Adrenal gland (tissue), 12 donors: Measurements from ENCODE around the gene ZNF148. TPM values are rescaled to one million over a fixed set of nuclear protein-coding genes. Genes with fewer than 3 reads are reported as not detected.
"Not testable (repeated sequence)": the region's sequence is repeated elsewhere in the genome, so short reads cannot be mapped to it uniquely, and the experiment has no call there.

Experiments used
- DNase-seq, 7 donors: peaks; one replicate each; pipeline ENCODE4 v3.0.0-alpha.2; 2019 to 2020
- H3K27ac ChIP-seq, 5 donors: fragments of 200-600 bp; sonication (generic) in 4 of 5; 1 replicate in 3 of 5; 2 replicates in 2 of 5; pipeline versions ENCODE4 v1.5.1 to v1.8.0; 2016 to 2020; ENCODE audit warnings: mild to moderate bottlenecking in 1 of 5
- H3K27me3 ChIP-seq: fragments of 200-600 bp; 2 replicates; pipeline ENCODE4 v1.8.0; 2021
- H3K36me3 ChIP-seq, 2 donors: fragments of 200-600 bp; replicated peaks in 1 of 2; 1 replicate in 1 of 2; 2 replicates in 1 of 2; pipeline versions ENCODE4 v1.5.1 to v1.8.0; 2018 to 2022
- H3K4me1 ChIP-seq, 2 donors: fragments of 200-600 bp; replicated peaks in 1 of 2; 1 replicate in 1 of 2; 2 replicates in 1 of 2; pipeline versions ENCODE4 v1.5.1 to v1.8.0; 2018 to 2021
- H3K4me3 ChIP-seq, 4 donors: fragments of 200-600 bp; sonication (generic) in 3 of 4; one replicate each; pipeline ENCODE4 v1.5.1; 2016 to 2018
- H3K9me3 ChIP-seq, 3 donors: fragments of 200-600 bp; sonication (generic) in 1 of 3; replicated peaks in 1 of 3; 1 replicate in 2 of 3; 2 replicates in 1 of 3; pipeline versions ENCODE4 v1.5.1 to v1.8.0; 2016 to 2021
- POLR2A ChIP-seq, 2 donors: fragments of 450-650 bp; IDR thresholded peaks; one replicate each; pipeline ENCODE4 v1.6.1; 2017; ENCODE audit warnings: antibody characterized with exemption in 2 of 2, mild to moderate bottlenecking in 2 of 2, moderate library complexity in 1 of 2
- WGBS, 4 donors: extraction: QIAGEN DNeasy Blood & Tissue Kit in 2 of 4; methylation state at CpG; one replicate each; pipeline versions ENCODE4 v1.1.5 to v1.1.7; 2013 to 2017; 5-methylcytosine and 5-hydroxymethylcytosine counted together
- intact Hi-C, 2 donors: fragments of 100-400 bp; cut with DNase I; formaldehyde crosslinking; loops; one replicate each; pipeline versions ENCODE4 v1.14.1 to v1.15.0; 2022 to 2023
- polyA plus RNA-seq, 3 donors: library from polyadenylated mRNA; stranded (reverse); fragments of 200-250 nt in 2 of 3; fragments of 350-450 nt in 1 of 3; fragmentation: Illumina TruSeq in 1 of 3; extraction: RNeasy Lipid Tissue Mini Kit (QIAGEN cat#74804) in 1 of 3; gene quantifications; one replicate each; pipeline ENCODE4 v1.2.3, GENCODE V29; 2013 to 2014
- total RNA-seq, 9 donors: library from RNA; depleted of rRNA in 4 of 9; stranded (reverse); fragments of >200 nt in 4 of 9; fragments of 120-200 nt in 1 of 9; fragmentation: NEBNext Ultra II Directional in 1 of 9; extraction: Animal tissue kit (Norgen Biotek cat#: 25700) in 1 of 9; gene quantifications; one replicate each; pipeline versions ENCODE4 v1.1.0 to v1.2.4, GENCODE V29; 2013 to 2023
- TF ChIP-seq, protein P1 (sequence below), 6 experiments: fragments of 450-650 bp in 4 of 6; fragments of 200-600 bp in 2 of 6; sonication (generic) in 1 of 6; IDR thresholded peaks; 1 replicate in 5 of 6; 2 replicates in 1 of 6; pipeline versions ENCODE4 v1.5.1 to v1.8.0; 2016 to 2021; ENCODE audit warnings: antibody characterized with exemption in 6 of 6, mild to moderate bottlenecking in 2 of 6, moderate library complexity in 1 of 6
- donor health status: healthy with polysubstance abuse.
- donor health status: Bipolar disorder and iron deficiency.
- donor health status: DM: yes; HTN: yes; CAD: no.
- donor health status: DM: no; HTN: no; CAD: no.
- donor health status: DM: no; HTN: no; CAD: no.
- donor health status: DM: yes; HTN: yes; CAD: no.

Gene ZNF148
- total and polyA plus RNA-seq, 12 donors = 3.0 to 58.2 (median 30.9) TPM

DNA sequence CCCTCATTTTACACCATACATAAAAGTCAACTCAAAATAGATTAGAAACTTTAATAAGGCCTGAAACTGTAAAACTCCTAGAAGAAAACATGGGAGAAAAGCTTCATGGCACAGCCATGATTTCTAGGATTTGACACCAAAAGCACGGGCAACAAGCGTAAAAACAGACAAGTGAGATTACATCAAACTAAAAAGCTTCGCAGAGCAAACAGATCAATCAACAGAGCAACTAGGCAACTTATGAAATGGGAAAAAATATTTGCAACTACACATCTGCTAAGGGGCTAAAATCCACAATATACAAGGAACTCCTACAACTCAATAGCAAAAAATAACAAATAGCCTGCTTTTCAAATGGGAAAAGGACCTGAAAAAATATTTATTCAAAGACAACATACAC is 26.1 kb downstream of the ZNF148 start:
- Histone ChIP-seq H3K27ac (no peak overlapping the region), H3K27me3 (no peaks in the 10 kb centered on the region), H3K9me3 (peaks cover 0 to 4% (median 0%) of the 10 kb centered on the region in 3 donors), H3K4me3 (no peak overlapping the region), H3K36me3 (no peaks in the 10 kb centered on the region), H3K4me1 (no peaks in the 10 kb centered on the region)
- DNase-seq = no peak
- 92 to 97% (median 96%) methylated on average over 3 of the region's 3 CpGs for WGBS, 4 donors
- intact Hi-C loops = no loop called here
- TF ChIP-seq, protein P1, sequence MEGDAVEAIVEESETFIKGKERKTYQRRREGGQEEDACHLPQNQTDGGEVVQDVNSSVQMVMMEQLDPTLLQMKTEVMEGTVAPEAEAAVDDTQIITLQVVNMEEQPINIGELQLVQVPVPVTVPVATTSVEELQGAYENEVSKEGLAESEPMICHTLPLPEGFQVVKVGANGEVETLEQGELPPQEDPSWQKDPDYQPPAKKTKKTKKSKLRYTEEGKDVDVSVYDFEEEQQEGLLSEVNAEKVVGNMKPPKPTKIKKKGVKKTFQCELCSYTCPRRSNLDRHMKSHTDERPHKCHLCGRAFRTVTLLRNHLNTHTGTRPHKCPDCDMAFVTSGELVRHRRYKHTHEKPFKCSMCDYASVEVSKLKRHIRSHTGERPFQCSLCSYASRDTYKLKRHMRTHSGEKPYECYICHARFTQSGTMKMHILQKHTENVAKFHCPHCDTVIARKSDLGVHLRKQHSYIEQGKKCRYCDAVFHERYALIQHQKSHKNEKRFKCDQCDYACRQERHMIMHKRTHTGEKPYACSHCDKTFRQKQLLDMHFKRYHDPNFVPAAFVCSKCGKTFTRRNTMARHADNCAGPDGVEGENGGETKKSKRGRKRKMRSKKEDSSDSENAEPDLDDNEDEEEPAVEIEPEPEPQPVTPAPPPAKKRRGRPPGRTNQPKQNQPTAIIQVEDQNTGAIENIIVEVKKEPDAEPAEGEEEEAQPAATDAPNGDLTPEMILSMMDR (IDR thresholded peaks at IDR 0.05) = no peak
- TF ChIP-seq POLR2A (IDR thresholded peaks at IDR 0.05) = no peak

DNA sequence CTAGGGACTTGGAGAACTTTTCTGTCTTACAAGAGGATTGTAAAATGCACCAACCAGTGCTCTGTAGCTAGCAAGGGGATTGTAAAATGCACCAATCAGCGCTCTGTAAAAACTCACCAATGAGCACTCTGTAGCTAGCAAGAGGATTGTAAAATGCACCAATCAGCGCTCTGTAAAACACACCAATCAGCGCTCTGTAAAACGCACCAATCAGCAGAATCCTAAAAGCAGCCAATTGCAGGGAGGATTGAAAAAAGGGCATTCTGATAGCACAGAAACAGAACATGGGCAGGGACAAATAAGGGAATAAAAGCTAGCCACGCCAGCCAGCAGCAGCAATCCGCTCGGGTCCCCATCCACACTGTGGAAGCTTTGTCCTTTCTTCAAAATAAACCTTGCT is 31.8 kb downstream of the ZNF148 start:
- H3K4me1 ChIP-seq, H3K36me3 ChIP-seq, H3K27me3 ChIP-seq, H3K9me3 ChIP-seq, H3K27ac ChIP-seq, H3K4me3 ChIP-seq, intact Hi-C loops, DNase-seq: not testable (repeated sequence)
- WGBS, 4 donors = 95 to 99% (median 98%) methylated on average over 5 to 6 of the region's 7 CpGs

DNA sequence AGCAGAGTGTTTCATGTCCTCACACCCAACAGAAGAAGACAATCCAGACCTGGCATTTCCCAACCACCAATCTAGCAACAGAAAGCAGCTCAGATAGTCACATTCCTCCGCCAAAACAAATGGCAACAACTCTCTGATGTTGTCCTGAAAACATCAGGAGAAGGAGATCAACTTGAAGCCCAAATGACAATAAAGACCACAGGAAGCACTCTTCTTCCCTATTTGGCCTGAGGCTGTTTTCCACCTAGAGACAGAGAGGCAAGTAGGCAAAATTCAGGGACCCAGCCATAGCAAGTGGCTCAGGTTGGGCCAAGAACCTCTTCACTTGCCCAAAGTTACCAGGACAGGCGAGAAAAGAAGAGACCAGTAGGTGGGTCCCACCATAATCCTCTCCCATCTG is 35.0 kb downstream of the ZNF148 start:
- intact Hi-C loops = no loop called here
- no peak overlapping the region for H3K4me3 ChIP-seq
- no peaks in the 10 kb centered on the region for H3K27me3 ChIP-seq
- H3K36me3 ChIP-seq = no peaks in the 10 kb centered on the region
- no peak for DNase-seq
- TF ChIP-seq, protein P1 (IDR thresholded peaks at IDR 0.05) = no peak
- no peak for TF ChIP-seq POLR2A (IDR thresholded peaks at IDR 0.05)
- H3K4me1 ChIP-seq = peaks cover 2 to 23% of the 10 kb centered on the region in 2 donors
- no peaks in the 10 kb centered on the region for H3K9me3 ChIP-seq
- no peak overlapping the region for H3K27ac ChIP-seq
- 93 to 100% (median 97%) methylated on average over 2 of the region's 2 CpGs for WGBS, 4 donors

DNA sequence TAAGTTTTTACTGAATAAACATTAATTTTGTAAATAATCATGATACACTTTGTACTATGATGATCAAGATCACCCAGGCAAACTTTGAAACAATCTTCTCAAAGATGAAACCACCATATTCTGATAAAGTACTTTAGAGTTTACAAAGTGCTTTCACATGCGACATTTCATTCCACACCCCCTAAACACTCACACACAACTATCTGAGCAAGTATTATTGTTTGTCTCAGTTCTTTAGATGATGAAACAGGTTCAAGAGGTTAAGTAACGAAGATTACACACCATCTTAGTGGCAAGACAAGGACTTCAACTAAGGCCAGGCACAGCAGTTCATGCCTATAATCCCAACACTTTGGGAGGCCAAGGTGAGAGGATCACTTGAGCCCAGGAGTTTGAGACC is 37.6 kb downstream of the ZNF148 start:
- peaks cover 0 to 4% (median 0%) of the 10 kb centered on the region in 3 donors for H3K9me3 ChIP-seq
- intact Hi-C loops = no loop called here
- DNase-seq = no peak
- H3K27ac ChIP-seq = no peak overlapping the region
- peaks cover 13 to 39% of the 10 kb centered on the region in 2 donors for H3K4me1 ChIP-seq
- TF ChIP-seq, protein P1 (IDR thresholded peaks at IDR 0.05) = no peak
- TF ChIP-seq POLR2A (IDR thresholded peaks at IDR 0.05) = no peak
- H3K36me3 ChIP-seq = no peaks in the 10 kb centered on the region
- 84 to 89% (median 86%) methylated on average over 2 of the region's 2 CpGs for WGBS, 4 donors
- no peaks in the 10 kb centered on the region for H3K27me3 ChIP-seq
- H3K4me3 ChIP-seq = no peak overlapping the region
